ENCODE data around the gene AOPEP. TPM values are rescaled to one million over a fixed set of nuclear protein-coding genes. Genes with fewer than 3 reads are reported as not detected.

AOPEP gene
- polyA plus RNA-seq, 1 of the 3 experiments (the other 2 are of a cell fraction): 54.6 TPM

GRCh38 chr9:94867842-94868312 lies 141.4 kb downstream of the AOPEP start (continued):
- TF ChIP-seq GATA2 (CRISPR knock-in tag; IDR thresholded peaks at IDR 0.05) (no peak), CTCF (IDR thresholded peaks at IDR 0.05) (no peak), USF1 (IDR thresholded peaks at IDR 0.05; ENCODE audit: borderline replicate concordance, low read depth) (no peak), FOSL2 (IDR thresholded peaks at IDR 0.05; ENCODE audit: borderline replicate concordance, low read depth) (peak; percentile 77; the same call in 1 of the 2 replicates), MEF2A (IDR thresholded peaks at IDR 0.05; ENCODE audit: borderline replicate concordance, low read depth) (no peak), CHD2 (IDR thresholded peaks at IDR 0.05; ENCODE audit: low read length, partially characterized antibody) (no peak), RFX5 (IDR thresholded peaks at IDR 0.05; ENCODE audit: low read length) (no peak)

GRCh38 chr9:94868464-94868863 lies 142.0 kb downstream of the AOPEP start:
- peak overlapping the region; percentile 97 to 100 for H3K27ac ChIP-seq (ENCODE audit: low read depth in 2 of 2, low read length in 1 of 2)
- H3K27me3 ChIP-seq (ENCODE audit: insufficient read depth): no peaks in the 10 kb centered on the region
- ChIA-PET POLR2A (interaction anchor here (0.8 kb wide), 1 partner anchor 40 kb away, joined by 3 read pairs; no protein-coding TSS in a partner anchor), CTCF (interaction anchor here (0.7 to 3.8 kb wide), 11 partner anchors 46 to 400 kb away, joined by 3 to 22 read pairs (median 4); no protein-coding TSS in a partner anchor)
- H3K9me2 ChIP-seq: no peaks in the 10 kb centered on the region
- peaks cover 71 to 77% of the 10 kb centered on the region in 2 experiments for H3K4me1 ChIP-seq (ENCODE audit: control insufficient read depth in 1 of 2, insufficient read depth in 2 of 2, low read depth in 1 of 2, low read length in 1 of 2)
- peak overlapping the region; percentile 2; the same call in 1 of the 2 replicates for H3K9ac ChIP-seq
- H3K4me2 ChIP-seq: peak overlapping the region; percentile 73
- H3K36me3 ChIP-seq (replicated peaks in 1 of 2; ENCODE audit: control insufficient read depth in 1 of 2, insufficient read depth in 2 of 2, low read length in 1 of 2): no peaks in the 10 kb centered on the region
- H4K20me1 ChIP-seq (ENCODE audit: insufficient read depth): no peaks in the 10 kb centered on the region
- WGBS (ENCODE audit: low lambda C conversion rate): 92% methylated on average over 2 of the region's 2 CpGs
- no peak overlapping the region for H2AFZ ChIP-seq (ENCODE audit: low read depth)
- peaks cover 61% of the 10 kb centered on the region for H3F3A ChIP-seq (replicated peaks; ENCODE audit: insufficient read depth)
- H3K79me2 ChIP-seq (ENCODE audit: insufficient read depth): peaks cover 10% of the 10 kb centered on the region
- H3K4me3 ChIP-seq (ENCODE audit: low read depth in 2 of 2, low read length in 1 of 2): no peak overlapping the region
- no peak for DNase-seq
- TF ChIP-seq MEF2A (IDR thresholded peaks at IDR 0.05; ENCODE audit: borderline replicate concordance, low read depth): no peak
- no peak for TF ChIP-seq MXI1 (IDR thresholded peaks at IDR 0.05; ENCODE audit: low read depth, low read length)
- no peak for TF ChIP-seq CHD2 (IDR thresholded peaks at IDR 0.05; ENCODE audit: low read length, partially characterized antibody)
- TF ChIP-seq TAF1 (IDR thresholded peaks at IDR 0.05; ENCODE audit: borderline replicate concordance, low read depth, low read length): no peak
- no peak for TF ChIP-seq RFX5 (IDR thresholded peaks at IDR 0.05; ENCODE audit: low read length)
- TF ChIP-seq EP300 (IDR thresholded peaks at IDR 0.05; ENCODE audit: borderline replicate concordance in 1 of 2, low read depth in 1 of 2, low read length in 1 of 2): no peak
- no peak for TF ChIP-seq PBX3 (IDR thresholded peaks at IDR 0.05)
- no peak for TF ChIP-seq ELF1 (IDR thresholded peaks at IDR 0.05)
- TF ChIP-seq RXRA (IDR thresholded peaks at IDR 0.05; ENCODE audit: borderline replicate concordance, low read depth): no peak
- TF ChIP-seq SIN3A (IDR thresholded peaks at IDR 0.05; ENCODE audit: borderline replicate concordance, low read depth, low read length): no peak
- TF ChIP-seq ZBTB33 (IDR thresholded peaks at IDR 0.05; ENCODE audit: borderline replicate concordance, low read depth): no peak
- TF ChIP-seq CTCF (IDR thresholded peaks at IDR 0.05): no peak
- TF ChIP-seq JUND (IDR thresholded peaks at IDR 0.05): no peak
- TF ChIP-seq POLR2AphosphoS5 (IDR thresholded peaks at IDR 0.05; ENCODE audit: low read depth, low read length): no peak
- no peak for TF ChIP-seq RAD21 (IDR thresholded peaks at IDR 0.05; ENCODE audit: low read length)
- TF ChIP-seq NFIC (IDR thresholded peaks at IDR 0.05; ENCODE audit: borderline replicate concordance): no peak
- TF ChIP-seq MAX (IDR thresholded peaks at IDR 0.05; ENCODE audit: low read depth): no peak
- no peak for TF ChIP-seq GATA2 (CRISPR knock-in tag; IDR thresholded peaks at IDR 0.05)
- TF ChIP-seq YY1 (IDR thresholded peaks at IDR 0.05; ENCODE audit: low read depth): no peak
- H3K9me3 ChIP-seq: no peaks in the 10 kb centered on the region
